Keratinocyte (primary cell): Measurements from ENCODE around the gene MAN2A2. TPM values are rescaled to one million over a fixed set of nuclear protein-coding genes. Genes with fewer than 3 reads are reported as not detected.

ENCODE experiments used
- DNase-seq: peaks from one replicate; pipeline ENCODE4 v3.0.0-alpha.2; 2011; ENCODE audit warnings: low read depth, missing footprints, low spot score
- FAIRE-seq: peaks from 2 replicates; lab custom pipeline; 2011; peaks lifted over from hg19 to GRCh38; lab: Jason Lieb, UNC
- H2AFZ ChIP-seq: 2 replicates; pipeline ENCODE4 v1.6.0; 2012; ENCODE audit warnings: low read length, control low read depth, inconsistent platforms; ENCODE audit not compliant: control insufficient read depth
- H3K27ac ChIP-seq: 2 replicates; pipeline ENCODE4 v1.5.1; 2011; ENCODE audit warnings: low read length; ENCODE audit not compliant: control insufficient read depth, insufficient read depth
- H3K27me3 ChIP-seq: 3 replicates; pipeline ENCODE4 v1.6.0; 2011; ENCODE audit warnings: low read length; ENCODE audit not compliant: control insufficient read depth, insufficient read depth; ENCODE audit errors: extremely low read depth
- H3K36me3 ChIP-seq, 2 experiments: 2 replicates in 1 of 2; 3 replicates in 1 of 2; pipeline ENCODE4 v1.5.1; 2011; ENCODE audit warnings: low read length in 2 of 2, mild to moderate bottlenecking in 1 of 2; ENCODE audit not compliant: control insufficient read depth in 2 of 2, insufficient read depth in 2 of 2; ENCODE audit errors: extremely low read depth in 1 of 2
- H3K4me1 ChIP-seq: 3 replicates; pipeline ENCODE4 v1.5.1; 2011; ENCODE audit warnings: low read length; ENCODE audit not compliant: control insufficient read depth, insufficient read depth; ENCODE audit errors: extremely low read depth
- H3K4me2 ChIP-seq: 3 replicates; pipeline ENCODE4 v1.6.0; 2011; ENCODE audit warnings: low read depth, low read length; ENCODE audit not compliant: control insufficient read depth, insufficient read depth; ENCODE audit errors: extremely low read depth
- H3K4me3 ChIP-seq, 3 experiments: fragments of 200-600 bp in 1 of 3; sonication (generic) in 1 of 3; 2 replicates in 2 of 3; 3 replicates in 1 of 3; pipeline ENCODE4 v1.5.1; 2011 to 2016; ENCODE audit warnings: low read length in 3 of 3, mild to moderate bottlenecking in 3 of 3, control low read depth in 2 of 3, inconsistent platforms in 1 of 3, low read depth in 1 of 3, mixed read lengths in 1 of 3, mixed run types in 1 of 3, moderate library complexity in 1 of 3; ENCODE audit not compliant: control insufficient read depth in 2 of 3, insufficient read depth in 2 of 3; ENCODE audit errors: extremely low read depth in 1 of 3
- H3K79me2 ChIP-seq: 2 replicates; pipeline ENCODE4 v1.6.0; 2012; ENCODE audit warnings: low read length; ENCODE audit not compliant: control insufficient read depth, insufficient read depth
- H3K9ac ChIP-seq: 3 replicates; pipeline ENCODE4 v1.6.0; 2011; ENCODE audit warnings: low read length; ENCODE audit not compliant: control insufficient read depth, insufficient read depth; ENCODE audit errors: extremely low read depth
- H3K9me1 ChIP-seq: 3 replicates; pipeline ENCODE4 v1.6.0; 2011; ENCODE audit warnings: low read length; ENCODE audit not compliant: control insufficient read depth, insufficient read depth; ENCODE audit errors: extremely low read depth
- H3K9me3 ChIP-seq: 2 replicates; pipeline ENCODE4 v1.5.1; 2012; ENCODE audit warnings: low read depth, low read length; ENCODE audit not compliant: control insufficient read depth
- H4K20me1 ChIP-seq: 3 replicates; pipeline ENCODE4 v1.6.0; 2011; ENCODE audit warnings: low read length; ENCODE audit not compliant: control insufficient read depth, insufficient read depth; ENCODE audit errors: extremely low read depth
- CTCF ChIP-seq, 3 experiments: IDR thresholded peaks in 1 of 3; conservative IDR thresholded peaks in 1 of 3; optimal IDR thresholded peaks in 1 of 3; 2 replicates in 2 of 3; 3 replicates in 1 of 3; pipeline versions ENCODE3 to v1.5.1; 2011; ENCODE audit warnings: low read length in 3 of 3, mild to moderate bottlenecking in 3 of 3, moderate library complexity in 2 of 3, control low read depth in 1 of 3, inconsistent platforms in 1 of 3; ENCODE audit not compliant: insufficient read depth in 2 of 3; ENCODE audit errors: extremely low read depth in 1 of 3
- EZH2 ChIP-seq: IDR thresholded peaks from one replicate; pipeline ENCODE4 v1.6.1; 2012; ENCODE audit warnings: inconsistent platforms, mild to moderate bottlenecking, low read length, moderate library complexity
- dilution Hi-C: fragments of 300-500 bp; cut with MboI; formaldehyde crosslinking; loops from one replicate; pipeline ENCODE4 v1.7.0; 2020; ENCODE audit warnings: low sequenced_read_pairs; ENCODE audit not compliant: extremely low pct_ligation_motif_present
- polyA plus RNA-seq, 5 experiments: library from polyadenylated mRNA; depleted of rRNA in 3 of 5; stranded (reverse) in 3 of 5; stranded (forward) in 1 of 5; unstranded in 1 of 5; fragments of >200 nt; gene quantifications; 1 replicate in 1 of 5; 2 replicates in 3 of 5; 3 replicates in 1 of 5; pipeline versions ENCODE4 v1.2.1 to v1.2.3, GENCODE V29; 2011 to 2012; ENCODE audit warnings: missing spikeins in 2 of 5, low read depth in 1 of 5, low replicate concordance in 1 of 5

MAN2A2 gene
- polyA plus RNA-seq, 1 donor (not counting 4 experiments of a cell fraction or from before 2014, with no cell fraction given) = 6.6 TPM

GRCh38 chr15:90868261-90868689 is 34.8 kb upstream of the MAN2A2 start, which contains the start of gene FURIN:
FURIN (plus strand) TSS chr15:90868588; CDS start chr15:90875741, 7,153 bp downstream.
- Histone ChIP-seq H2AFZ (no peak within 1 kb of the TSS), H3K4me1 (peaks cover 53% of the 10 kb centered on the region), H4K20me1 (no peaks in the 10 kb centered on the region), H3K27me3 (no peaks in the 10 kb centered on the region), H3K36me3 (peaks cover 0 to 3% of the 10 kb centered on the region in 2 experiments), H3K4me2 (peak within 1 kb of the TSS; percentile 85), H3K79me2 (peaks cover 25% of the 10 kb centered on the region), H3K9me3 (no peaks in the 10 kb centered on the region), H3K4me3 (peak within 1 kb of the TSS in 2 of 3 experiments; percentile 35 to 47), H3K27ac (peak within 1 kb of the TSS; percentile 92), H3K9me1 (peaks cover 5% of the 10 kb centered on the region), H3K9ac (peak within 1 kb of the TSS; percentile 34)
- no peak for DNase-seq
- TF ChIP-seq CTCF (optimal IDR thresholded peaks at IDR 0.05 in 1 of 3, IDR thresholded peaks at IDR 0.05 in 1 of 3, conservative IDR thresholded peaks at IDR 0.05 in 1 of 3; ENCODE audit: extremely low read depth in 1 of 3, insufficient read depth in 2 of 3, low read length in 3 of 3) = no peak
- no peak for TF ChIP-seq EZH2
- dilution Hi-C loops = no loop called here
- FAIRE-seq = no peak

- no peaks in the 10 kb centered on the region for H3K9me3 ChIP-seq
- no peaks in the 10 kb centered on the region for H3K27me3 ChIP-seq
- DNase-seq = no peak
- H3K9me1 ChIP-seq = peaks cover 5% of the 10 kb centered on the region
- peak overlapping the region; percentile 34 for H3K9ac ChIP-seq
- H3K36me3 ChIP-seq = peaks cover 0 to 4% of the 10 kb centered on the region in 2 experiments
- H3K4me1 ChIP-seq = peaks cover 52% of the 10 kb centered on the region
- FAIRE-seq = no peak
- dilution Hi-C loops = no loop called here
- H2AFZ ChIP-seq = no peak overlapping the region
- H3K4me2 ChIP-seq = peak overlapping the region; percentile 85
- H4K20me1 ChIP-seq = no peaks in the 10 kb centered on the region
- H3K4me3 ChIP-seq = peak overlapping the region in 1 of 3 experiments; percentile 47
- peak overlapping the region; percentile 92 for H3K27ac ChIP-seq
- peaks cover 33% of the 10 kb centered on the region for H3K79me2 ChIP-seq
- no peak for TF ChIP-seq EZH2
- TF ChIP-seq CTCF (optimal IDR thresholded peaks at IDR 0.05 in 1 of 3, IDR thresholded peaks at IDR 0.05 in 1 of 3, conservative IDR thresholded peaks at IDR 0.05 in 1 of 3; ENCODE audit: extremely low read depth in 1 of 3, insufficient read depth in 2 of 3, low read length in 3 of 3) = no peak
Measured at GRCh38 chr15:90869140-90869541, 34.0 kb upstream of the MAN2A2 start.
